Gastroesophageal sphincter (tissue), 4 donors: ENCODE data around the gene APC. TPM values are rescaled to one million over a fixed set of nuclear protein-coding genes. Genes with fewer than 3 reads are reported as not detected.

ENCODE experiments used
- ATAC-seq: fragments of 150-250 bp; one replicate; pipeline ENCODE4 v1.9.1; 2016; ENCODE audit warnings: mild to moderate bottlenecking, moderate library complexity
- H3K27ac ChIP-seq, 4 donors: fragments of 200-600 bp; sonication (generic) in 3 of 4; 1 replicate in 3 of 4; 2 replicates in 1 of 4; pipeline ENCODE4 v1.5.1; 2016 to 2019
- H3K27me3 ChIP-seq: fragments of 200-600 bp; sonication (generic); one replicate; pipeline ENCODE4 v1.5.1; 2019
- H3K36me3 ChIP-seq, 2 donors: fragments of 200-600 bp; sonication (generic); one replicate each; pipeline ENCODE4 v1.5.1; 2019; ENCODE audit warnings: control low read depth in 1 of 2
- H3K4me1 ChIP-seq, 3 donors: fragments of 200-600 bp; sonication (generic); 1 replicate in 2 of 3; 2 replicates in 1 of 3; pipeline ENCODE4 v1.5.1; 2016 to 2019; ENCODE audit warnings: control low read depth in 2 of 3
- H3K4me3 ChIP-seq, 2 donors: fragments of 200-600 bp; sonication (generic); one replicate each; pipeline ENCODE4 v1.5.1; 2019; ENCODE audit warnings: mild to moderate bottlenecking in 1 of 2, moderate library complexity in 1 of 2
- H3K9me3 ChIP-seq, 3 donors: fragments of 200-600 bp; sonication (generic); one replicate each; pipeline ENCODE4 v1.5.1; 2017 to 2019; ENCODE audit warnings: control low read depth in 2 of 3
- CTCF ChIP-seq, 4 experiments: fragments of 200-600 bp in 2 of 4; fragments of 450-650 bp in 2 of 4; sonication (generic) in 1 of 4; IDR thresholded peaks; one replicate each; pipeline ENCODE4 v1.5.1; 2017 to 2019; ENCODE audit warnings: antibody characterized with exemption in 4 of 4, mild to moderate bottlenecking in 2 of 4, moderate library complexity in 2 of 4
- EP300 ChIP-seq: sonication (generic); formaldehyde crosslinking; IDR thresholded peaks from one replicate; pipeline ENCODE4 v1.6.1; 2017; ENCODE audit warnings: antibody characterized with exemption, mild to moderate bottlenecking
- POLR2A ChIP-seq, 2 donors: fragments of 450-650 bp; IDR thresholded peaks; one replicate each; pipeline ENCODE4 v1.6.1; 2017; ENCODE audit warnings: antibody characterized with exemption in 2 of 2, mild to moderate bottlenecking in 2 of 2, moderate library complexity in 1 of 2
- POLR2AphosphoS5 ChIP-seq: sonication (generic); formaldehyde crosslinking; IDR thresholded peaks from one replicate; pipeline ENCODE4 v1.6.1; 2017; ENCODE audit warnings: antibody characterized with exemption
- WGBS, 2 donors: methylation state at CpG; one replicate each; pipeline ENCODE4 v1.1.5; 2018; ENCODE audit warnings: low coverage in 1 of 2; 5-methylcytosine and 5-hydroxymethylcytosine counted together
- small RNA-seq, 4 donors: library from RNA; depleted of rRNA; stranded (forward); fragments of <200 nt; gene quantifications; one replicate each; pipeline ENCODE3, GENCODE V24; 2016
- total RNA-seq, 4 donors: library from RNA; depleted of rRNA; stranded (reverse); fragments of >200 nt; gene quantifications; one replicate each; pipeline ENCODE4 v1.1.0, GENCODE V29; 2016

Gene APC
- total RNA-seq, 4 donors from 2014 or later, result 77.3 to 172 (median 112) TPM

- Histone ChIP-seq H3K9me3 (no peaks in the 10 kb centered on the region), H3K4me1 (no peaks in the 10 kb centered on the region), H3K27ac (no peak overlapping the region), H3K4me3 (no peak overlapping the region), H3K36me3 (peaks cover 0 to 76% of the 10 kb centered on the region in 2 donors), H3K27me3 (no peaks in the 10 kb centered on the region)
- WGBS, 2 donors, result 57 to 60% methylated on average over 3 of the region's 3 CpGs
- ATAC-seq, result no peak
- TF ChIP-seq POLR2A (IDR thresholded peaks at IDR 0.05), result no peak
- no peak for TF ChIP-seq CTCF (IDR thresholded peaks at IDR 0.05)
- TF ChIP-seq POLR2AphosphoS5, result no peak
- TF ChIP-seq EP300, result no peak
Measured at GRCh38 chr5:112895682-112896081, 158.0 kb downstream of the APC start.

Small RNA genes lying within 50 kb of the gene (small RNA-seq; reads per million reads assigned to genes)
- 0 reads per million in 4 donors for gene RNU6-482P

Other genes with a start within 250 kb of the APC start
- 10 to 100 TPM; 36.5 to 96.8 (median 69.2) TPM for gene SRP19, start 123.4 kb downstream of the APC start, total RNA-seq
- 10 to 100 TPM; 59.6 to 81.7 (median 69.3) TPM for gene REEP5, start 184.3 kb downstream of the APC start, total RNA-seq
- gene DCP2, start 238.9 kb downstream of the APC start, total RNA-seq, result 10 to 100 TPM; 13.2 to 37.6 (median 24.9) TPM